Smooth muscle cell of trachea (primary cell): ENCODE measurements around the gene NRBP1. TPM values are rescaled to one million over a fixed set of nuclear protein-coding genes. Genes with fewer than 3 reads are reported as not detected.

Source experiments
- total RNA-seq: library from RNA; depleted of rRNA; stranded (reverse); fragments of >200 nt; gene quantifications from 2 replicates; pipeline ENCODE4 v1.2.1, GENCODE V29; 2014

The NRBP1 gene
- total RNA-seq, result 98.9 and 122 TPM in 2 replicates

DNA sequence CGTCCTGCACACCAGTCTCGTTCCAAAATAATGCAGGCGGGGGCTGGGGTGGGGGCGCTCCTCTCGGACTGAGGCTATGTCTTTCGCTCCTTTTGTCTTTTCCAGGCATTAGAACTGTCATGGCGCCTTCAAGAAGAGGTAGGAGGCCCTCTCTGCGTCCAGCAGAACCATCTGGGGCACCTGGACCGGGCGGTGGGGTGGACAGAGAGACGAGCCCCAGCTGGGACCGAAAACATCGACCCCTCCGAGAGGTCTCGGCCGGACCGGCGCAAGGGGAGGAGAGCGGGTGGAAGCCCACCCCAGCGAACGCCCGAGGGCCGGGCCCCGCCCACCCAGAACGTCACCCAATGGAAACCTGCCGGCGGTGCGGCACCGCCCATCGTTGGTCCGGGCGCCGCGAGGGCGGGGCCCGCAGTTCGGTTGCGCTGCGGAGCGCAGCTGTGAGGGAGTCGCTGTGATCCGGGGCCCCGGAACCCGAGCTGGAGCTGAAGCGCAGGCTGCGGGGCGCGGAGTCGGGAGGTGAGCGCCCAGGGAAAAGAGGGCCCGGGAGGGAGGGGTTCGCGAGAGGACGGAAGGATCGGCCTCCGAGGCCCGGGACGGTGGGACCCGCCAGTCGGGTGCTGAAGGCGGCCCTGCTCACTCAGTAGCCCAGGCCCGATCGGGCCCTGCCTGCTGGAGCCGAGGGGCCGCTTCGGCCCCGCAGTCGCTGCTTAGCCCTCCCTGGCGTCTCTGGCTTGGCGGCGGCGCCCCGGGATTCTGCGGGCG, at the start of gene NRBP1:
NRBP1 (plus strand) TSS at position 419 of the 765 bp plus-strand sequence. CDS start 4,643 bp downstream, outside the sequence.

DNA sequence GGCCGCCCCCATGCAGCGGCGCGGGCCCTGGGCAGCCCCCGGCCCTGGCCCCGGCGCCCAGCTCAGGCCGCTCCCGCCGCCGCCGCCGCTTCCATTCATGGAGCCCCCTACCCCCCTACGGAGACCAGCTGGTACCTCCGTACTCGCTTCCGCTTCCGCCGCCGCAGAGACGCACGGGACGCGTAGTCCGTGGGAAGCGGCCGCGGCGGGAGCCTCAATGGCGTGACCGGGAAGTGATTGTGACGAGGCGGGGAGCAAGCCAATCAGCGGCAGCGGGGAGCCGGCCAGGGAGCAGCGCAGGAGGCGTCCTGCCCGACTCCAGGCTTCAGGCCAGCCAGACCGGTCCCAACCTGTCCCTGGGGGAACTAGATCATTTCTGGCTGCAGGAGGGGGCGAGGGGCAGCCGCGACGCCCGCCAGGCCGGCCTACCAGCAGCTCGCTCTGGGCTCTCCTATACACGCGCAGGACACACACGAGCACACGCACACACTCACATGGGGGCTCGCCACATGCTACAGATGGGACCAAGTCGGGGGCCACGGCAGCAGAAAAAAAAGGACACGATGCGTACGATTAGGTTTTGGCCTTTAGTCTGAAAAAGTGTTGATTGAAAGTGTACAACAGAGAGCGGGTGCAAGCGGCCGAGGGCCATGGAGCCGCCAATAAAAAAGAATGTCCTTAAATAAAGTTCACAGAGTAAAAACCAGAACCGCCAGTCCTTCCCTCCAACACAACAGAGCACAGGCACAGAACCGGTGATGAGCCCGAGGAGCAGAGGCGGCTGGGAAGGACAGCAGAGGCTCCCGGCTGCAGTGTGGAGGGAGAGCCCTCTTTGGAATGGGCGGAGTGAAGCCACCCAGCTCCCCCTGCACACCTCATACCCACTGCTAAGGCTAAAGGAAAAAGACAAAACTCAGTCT, 47.5 kb upstream of the NRBP1 start, which contains the start of gene ZNF513:
ZNF513 (minus strand) TSS at position 109 of the 920 bp plus-strand sequence. CDS start 208 bp downstream, outside the sequence.

DNA sequence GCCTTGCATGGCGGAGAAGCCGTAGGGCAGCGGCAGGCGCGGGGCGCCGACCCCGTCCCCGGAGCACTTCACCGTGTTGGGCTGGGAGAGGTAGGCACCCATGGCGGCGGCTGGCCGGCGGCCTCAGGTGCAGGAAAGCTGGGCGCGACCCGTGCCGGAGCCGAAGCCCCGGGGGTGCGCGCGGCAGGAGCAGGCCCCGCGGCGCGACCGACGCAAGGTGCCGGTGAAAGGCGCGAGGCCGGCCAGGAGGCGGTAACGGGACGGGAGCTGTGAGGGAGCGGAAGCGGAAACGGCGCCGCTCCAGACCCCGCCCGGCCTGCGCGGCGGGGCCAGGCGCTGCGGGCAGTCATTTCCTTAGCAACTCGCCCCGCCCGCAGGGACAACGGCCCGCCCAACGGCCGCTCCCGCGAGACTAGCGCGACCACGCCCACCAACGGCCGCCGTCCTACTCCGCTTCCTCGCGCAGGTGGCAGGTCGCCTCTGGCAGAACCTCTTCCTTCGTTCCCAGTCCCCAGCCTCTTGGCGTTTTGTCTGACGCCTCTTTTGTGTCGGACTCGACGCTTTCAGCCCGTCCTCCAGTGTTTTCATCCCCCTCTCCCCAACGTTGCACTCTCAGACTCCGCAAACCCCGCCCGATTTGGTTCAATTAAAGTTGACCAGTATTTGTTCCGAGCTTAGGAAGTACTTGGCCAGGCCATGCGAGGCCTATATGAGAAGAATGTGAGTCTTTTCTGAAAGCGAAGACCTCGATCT, 18.9 kb upstream of the NRBP1 start, which contains the start of gene PPM1G:
PPM1G (minus strand) TSS at position 271 of the 753 bp plus-strand sequence; CDS start at position 102, 169 bp downstream.

DNA sequence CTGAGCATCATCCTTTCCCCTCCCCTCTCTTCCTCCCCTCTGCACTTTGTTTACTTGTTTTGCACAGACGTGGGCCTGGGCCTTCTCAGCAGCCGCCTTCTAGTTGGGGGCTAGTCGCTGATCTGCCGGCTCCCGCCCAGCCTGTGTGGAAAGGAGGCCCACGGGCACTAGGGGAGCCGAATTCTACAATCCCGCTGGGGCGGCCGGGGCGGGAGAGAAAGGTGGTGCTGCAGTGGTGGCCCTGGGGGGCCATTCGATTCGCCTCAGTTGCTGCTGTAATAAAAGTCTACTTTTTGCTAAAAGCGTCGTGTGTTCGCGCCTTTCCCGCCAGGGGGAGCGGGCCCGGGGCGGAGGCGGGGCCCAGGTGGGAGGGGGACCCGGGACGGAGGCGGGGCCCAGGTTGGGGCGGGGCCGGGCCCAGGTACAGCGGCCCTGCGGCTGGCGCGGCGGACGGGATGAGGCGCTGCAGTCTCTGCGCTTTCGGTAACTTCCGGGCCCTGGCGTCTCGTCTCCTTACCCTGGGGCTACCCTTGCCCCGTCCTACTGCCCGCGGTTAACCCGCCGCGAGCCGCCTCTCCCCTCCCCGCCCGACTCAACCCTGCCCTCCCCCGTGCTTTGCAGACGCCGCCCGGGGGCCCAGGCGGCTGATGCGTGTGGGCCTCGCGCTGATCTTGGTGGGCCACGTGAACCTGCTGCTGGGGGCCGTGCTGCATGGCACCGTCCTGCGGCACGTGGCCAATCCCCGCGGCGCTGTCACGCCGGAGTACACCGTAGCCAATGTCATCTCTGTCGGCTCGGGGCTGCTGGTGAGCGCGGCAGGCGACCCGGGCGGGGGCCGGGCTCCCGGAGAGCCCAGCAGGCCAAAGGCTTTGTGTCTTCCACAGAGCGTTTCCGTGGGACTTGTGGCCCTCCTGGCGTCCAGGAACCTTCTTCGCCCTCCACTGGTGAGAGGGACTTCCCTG, 13.8 kb downstream of the NRBP1 start, which contains the start of gene KRTCAP3:
KRTCAP3 (plus strand) TSS at position 424 of the 962 bp plus-strand sequence; CDS start at position 456, 32 bp downstream.

DNA sequence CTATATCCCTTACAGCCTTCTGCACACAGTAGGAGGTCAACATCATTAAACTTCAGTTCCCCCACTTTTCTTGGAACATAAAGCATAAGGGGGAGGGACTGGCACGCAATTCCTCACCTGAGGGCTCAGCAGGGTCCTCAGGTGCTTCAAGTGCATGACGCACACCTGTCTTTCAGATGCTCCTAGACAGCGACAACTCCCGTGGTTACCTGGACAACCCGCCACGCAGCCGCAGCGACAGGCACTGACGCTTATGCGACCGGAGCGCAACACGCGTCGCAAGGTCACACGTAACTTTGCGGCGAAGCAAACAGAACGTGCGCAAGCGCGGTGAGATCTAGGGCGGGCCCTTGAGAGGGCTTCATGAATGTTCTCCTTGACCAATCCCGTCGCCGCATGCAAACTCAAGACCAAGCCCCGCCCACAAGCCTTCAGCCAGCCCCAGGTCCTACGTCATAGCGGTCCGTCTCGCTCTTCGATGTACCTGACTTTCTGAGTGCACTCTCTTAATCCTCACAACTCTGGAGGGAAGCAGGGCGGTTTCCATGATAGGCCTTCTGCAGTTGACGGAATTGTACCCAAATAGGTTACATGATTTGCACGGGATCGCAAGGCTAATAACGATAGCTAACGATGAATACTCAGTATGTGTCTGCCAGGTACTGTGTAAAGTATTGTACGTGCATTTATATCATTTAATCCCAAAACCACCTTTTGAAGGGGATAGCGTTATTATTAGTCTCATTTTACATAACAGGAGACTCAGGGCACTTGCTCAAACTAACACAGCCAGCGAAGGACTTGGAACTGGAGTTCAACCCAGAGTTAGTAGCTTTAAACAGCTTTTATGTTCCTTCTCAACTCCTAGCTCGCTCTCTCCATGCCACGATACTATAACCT, 61.3 kb downstream of the NRBP1 start, which contains the start of gene IFT172:
IFT172 (minus strand) TSS at position 246 of the 900 bp plus-strand sequence; CDS start at position 156, 90 bp downstream.

Other genes with a start within 250 kb of the NRBP1 start
- 197 and 218 TPM in 2 replicates for gene ATRAID, start 216.6 kb upstream of the NRBP1 start, total RNA-seq
- 13.7 and 15.1 TPM in 2 replicates for gene SLC5A6, start 216.4 kb upstream of the NRBP1 start, total RNA-seq
- 37.8 and 41.5 TPM in 2 replicates for gene CAD, start 211.3 kb upstream of the NRBP1 start, total RNA-seq
- gene SLC30A3, start 165.6 kb upstream of the NRBP1 start, total RNA-seq, result 0.15 and 0.50 TPM in 2 replicates
- gene DNAJC5G, start 153.2 kb upstream of the NRBP1 start, total RNA-seq, result not detected in 2 replicates
- gene TRIM54, start 146.2 kb upstream of the NRBP1 start, total RNA-seq, result under 0.01 TPM in 1 of 2 replicates, not detected in the other
- 1.5 and 1.8 TPM in 2 replicates for gene UCN, start 120.2 kb upstream of the NRBP1 start, total RNA-seq
- gene MPV17, start 105.5 kb upstream of the NRBP1 start, total RNA-seq, result 111 and 117 TPM in 2 replicates
- gene GTF3C2, start 71.9 kb upstream of the NRBP1 start, total RNA-seq, result 33.4 and 34.6 TPM in 2 replicates
- 30.4 and 31.1 TPM in 2 replicates for gene EIF2B4, start 58.3 kb upstream of the NRBP1 start, total RNA-seq
- 164 and 222 TPM in 2 replicates for gene SNX17, start 58.0 kb upstream of the NRBP1 start, total RNA-seq
- gene ZNF513, start 47.9 kb upstream of the NRBP1 start, total RNA-seq, result 9.3 and 10.1 TPM in 2 replicates
- 52.3 and 72.1 TPM in 2 replicates for gene PPM1G, start 19.0 kb upstream of the NRBP1 start, total RNA-seq
- gene KRTCAP3, start 13.8 kb downstream of the NRBP1 start, total RNA-seq, result not detected in 2 replicates
- gene IFT172, start 61.1 kb downstream of the NRBP1 start, total RNA-seq, result 35.2 and 40.4 TPM in 2 replicates
- 21.7 and 34.7 TPM in 2 replicates for gene FNDC4, start 66.6 kb downstream of the NRBP1 start, total RNA-seq
- 0.17 and 1.0 TPM in 2 replicates for gene GCKR, start 68.2 kb downstream of the NRBP1 start, total RNA-seq
- 30.9 and 42.0 TPM in 2 replicates for gene ZNF512, start 154.4 kb downstream of the NRBP1 start, total RNA-seq
- gene CCDC121, start 200.4 kb downstream of the NRBP1 start, total RNA-seq, result 1.7 and 3.1 TPM in 2 replicates
- 32.1 and 52.2 TPM in 2 replicates for gene GPN1, start 200.4 kb downstream of the NRBP1 start, total RNA-seq
- gene SUPT7L, start 235.0 kb downstream of the NRBP1 start, total RNA-seq, result 14.9 and 22.8 TPM in 2 replicates
- gene SLC4A1AP, start 235.3 kb downstream of the NRBP1 start, total RNA-seq, result 28.1 and 38.7 TPM in 2 replicates